ENCODE results near the gene GNE.

DNA sequence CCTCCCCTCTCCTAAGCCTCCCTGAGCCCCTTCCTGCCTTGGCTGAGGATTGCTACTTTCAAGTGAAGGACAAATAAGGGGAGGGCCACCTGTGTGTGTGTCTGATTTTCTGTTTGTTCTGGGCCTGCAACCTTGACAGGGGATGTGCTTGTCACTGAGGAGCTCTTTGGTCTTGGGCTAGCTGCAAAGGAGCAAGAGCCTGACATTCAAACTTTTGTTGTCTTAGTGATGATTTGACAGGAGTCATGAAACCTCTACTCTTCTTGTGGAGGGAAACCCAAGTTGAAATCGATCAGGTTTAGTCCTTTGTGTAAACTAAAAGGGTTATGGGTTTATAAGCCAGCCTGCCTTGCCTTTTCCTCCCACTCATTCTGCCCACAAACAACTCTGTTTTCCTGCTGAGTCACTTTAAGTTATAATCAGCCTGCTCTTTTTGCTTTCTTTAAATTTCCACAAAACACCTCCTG lies 50.7 kb downstream of the GNE start:
- TF ChIP-seq, protein P1, sequence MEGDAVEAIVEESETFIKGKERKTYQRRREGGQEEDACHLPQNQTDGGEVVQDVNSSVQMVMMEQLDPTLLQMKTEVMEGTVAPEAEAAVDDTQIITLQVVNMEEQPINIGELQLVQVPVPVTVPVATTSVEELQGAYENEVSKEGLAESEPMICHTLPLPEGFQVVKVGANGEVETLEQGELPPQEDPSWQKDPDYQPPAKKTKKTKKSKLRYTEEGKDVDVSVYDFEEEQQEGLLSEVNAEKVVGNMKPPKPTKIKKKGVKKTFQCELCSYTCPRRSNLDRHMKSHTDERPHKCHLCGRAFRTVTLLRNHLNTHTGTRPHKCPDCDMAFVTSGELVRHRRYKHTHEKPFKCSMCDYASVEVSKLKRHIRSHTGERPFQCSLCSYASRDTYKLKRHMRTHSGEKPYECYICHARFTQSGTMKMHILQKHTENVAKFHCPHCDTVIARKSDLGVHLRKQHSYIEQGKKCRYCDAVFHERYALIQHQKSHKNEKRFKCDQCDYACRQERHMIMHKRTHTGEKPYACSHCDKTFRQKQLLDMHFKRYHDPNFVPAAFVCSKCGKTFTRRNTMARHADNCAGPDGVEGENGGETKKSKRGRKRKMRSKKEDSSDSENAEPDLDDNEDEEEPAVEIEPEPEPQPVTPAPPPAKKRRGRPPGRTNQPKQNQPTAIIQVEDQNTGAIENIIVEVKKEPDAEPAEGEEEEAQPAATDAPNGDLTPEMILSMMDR (IDR thresholded peaks at IDR 0.05): no peak
- no peak for TF ChIP-seq POLR2A (IDR thresholded peaks at IDR 0.05)
